CD14-positive monocyte (primary cell): ENCODE data around the gene CCDC92B. TPM values are rescaled to one million over a fixed set of nuclear protein-coding genes. Genes with fewer than 3 reads are reported as not detected.
"Not testable (repeated sequence)": the region's sequence is repeated elsewhere in the genome, so short reads cannot be mapped to it uniquely, and the experiment has no call there.

Experiments used
- DNase-seq, 3 donors: peaks; one replicate each; pipeline ENCODE4 v3.0.0-alpha.2; 2011 to 2022
- H2AFZ ChIP-seq: 2 replicates; pipeline ENCODE4 v1.6.0; 2012; ENCODE audit warnings: mild to moderate bottlenecking, low read depth, low read length, inconsistent platforms; ENCODE audit not compliant: insufficient read depth, poor library complexity, severe bottlenecking
- H3K27ac ChIP-seq, 2 donors: 1 replicate in 1 of 2; 2 replicates in 1 of 2; pipeline ENCODE4 v1.5.1; 2012 to 2013; ENCODE audit warnings: low read length in 2 of 2, control low read depth in 1 of 2, inconsistent platforms in 1 of 2, low read depth in 1 of 2, mild to moderate bottlenecking in 1 of 2
- H3K27me3 ChIP-seq, 2 donors: one replicate each; pipeline versions ENCODE4 v1.6.0 to v1.6.1; 2011 to 2013; ENCODE audit warnings: low read length in 2 of 2; ENCODE audit not compliant: control insufficient read depth in 2 of 2, insufficient read depth in 2 of 2
- H3K36me3 ChIP-seq, 2 donors: replicated peaks in 1 of 2; 1 replicate in 1 of 2; 2 replicates in 1 of 2; pipeline versions ENCODE4 v1.5.1 to v1.6.1; 2012 to 2013; ENCODE audit warnings: low read length in 2 of 2, control low read depth in 1 of 2, inconsistent platforms in 1 of 2, mild to moderate bottlenecking in 1 of 2; ENCODE audit not compliant: insufficient read depth in 2 of 2, control insufficient read depth in 1 of 2
- H3K4me1 ChIP-seq, 2 donors: 1 replicate in 1 of 2; 2 replicates in 1 of 2; pipeline versions ENCODE4 v1.5.1 to v1.6.1; 2012 to 2013; ENCODE audit warnings: low read length in 2 of 2, control low read depth in 1 of 2, inconsistent platforms in 1 of 2, mild to moderate bottlenecking in 1 of 2, moderate library complexity in 1 of 2; ENCODE audit not compliant: insufficient read depth in 2 of 2, control insufficient read depth in 1 of 2
- H3K4me2 ChIP-seq: replicated peaks from 2 replicates; pipeline ENCODE3; 2012; ENCODE audit warnings: low read length, moderate library complexity, mild to moderate bottlenecking; ENCODE audit not compliant: poor library complexity, severe bottlenecking; ENCODE audit errors: extremely low read depth
- H3K4me3 ChIP-seq, 3 experiments: fragments of 200-600 bp in 1 of 3; sonication (generic) in 1 of 3; replicated peaks in 1 of 3; 1 replicate in 2 of 3; 2 replicates in 1 of 3; pipeline ENCODE4 v1.5.1; 2011 to 2013; ENCODE audit warnings: low read length in 3 of 3, mild to moderate bottlenecking in 3 of 3, control low read depth in 2 of 3, low read depth in 2 of 3, inconsistent platforms in 1 of 3, moderate library complexity in 1 of 3
- H3K79me2 ChIP-seq: 2 replicates; pipeline ENCODE4 v1.6.0; 2012; ENCODE audit warnings: mild to moderate bottlenecking, control low read depth, inconsistent platforms, low read length, moderate library complexity; ENCODE audit not compliant: insufficient read depth
- H3K9ac ChIP-seq: 2 replicates; pipeline ENCODE4 v1.6.0; 2017; ENCODE audit warnings: low read length, mild to moderate bottlenecking; ENCODE audit not compliant: insufficient read depth, poor library complexity, severe bottlenecking
- H3K9me3 ChIP-seq, 2 donors: replicated peaks in 1 of 2; 1 replicate in 1 of 2; 2 replicates in 1 of 2; pipeline versions ENCODE4 v1.5.1 to v1.6.1; 2012 to 2013; ENCODE audit warnings: low read length in 2 of 2, control low read depth in 1 of 2; ENCODE audit not compliant: control insufficient read depth in 1 of 2, insufficient read depth in 1 of 2
- H4K20me1 ChIP-seq: 2 replicates; pipeline ENCODE4 v1.6.0; 2012; ENCODE audit warnings: mild to moderate bottlenecking, low read length, control low read depth, moderate library complexity; ENCODE audit not compliant: insufficient read depth
- H3K27ac Mint-ChIP-seq, 7 donors: one replicate each; pipeline ENCODE4 v1.8.0; 2020; ENCODE audit warnings: mild to moderate bottlenecking in 7 of 7, mixed read lengths in 7 of 7, moderate library complexity in 6 of 7, inconsistent platforms in 2 of 7
- H3K27me3 Mint-ChIP-seq, 3 donors: one replicate each; pipeline ENCODE4 v1.8.0; 2021 to 2022; ENCODE audit warnings: low read depth in 3 of 3, mild to moderate bottlenecking in 3 of 3, mixed read lengths in 3 of 3, moderate library complexity in 3 of 3, inconsistent platforms in 1 of 3
- H3K36me3 Mint-ChIP-seq, 2 donors: one replicate each; pipeline ENCODE4 v1.8.0; 2020; ENCODE audit warnings: mixed read lengths in 2 of 2, inconsistent platforms in 1 of 2, mild to moderate bottlenecking in 1 of 2
- H3K4me1 Mint-ChIP-seq: one replicate; pipeline ENCODE4 v1.8.0; 2020; ENCODE audit warnings: mild to moderate bottlenecking, mixed read lengths
- H3K4me3 Mint-ChIP-seq, 2 donors: one replicate each; pipeline ENCODE4 v1.8.0; 2020; ENCODE audit warnings: mild to moderate bottlenecking in 2 of 2, mixed read lengths in 2 of 2, moderate library complexity in 1 of 2
- H3K9me3 Mint-ChIP-seq, 7 donors: one replicate each; pipeline ENCODE4 v1.8.0; 2020 to 2022; ENCODE audit warnings: mixed read lengths in 7 of 7, mild to moderate bottlenecking in 6 of 7, moderate library complexity in 6 of 7, inconsistent platforms in 2 of 7
- CTCF ChIP-seq: fragments of 200-600 bp; IDR thresholded peaks from one replicate; pipeline ENCODE4 v1.8.0; 2022; ENCODE audit warnings: antibody characterized with exemption, mild to moderate bottlenecking
- WGBS: methylation state at CpG from one replicate; pipeline ENCODE4 v1.1.5; 2013; ENCODE audit warnings: missing lambda C conversion rate; ENCODE audit not compliant: insufficient coverage; 5-methylcytosine and 5-hydroxymethylcytosine counted together
- intact Hi-C, 2 donors: fragments of 100-400 bp; cut with micrococcal nuclease; formaldehyde crosslinking; loops; one replicate each; pipeline versions ENCODE4 v1.15.0 to v1.15.1; 2023
- polyA plus RNA-seq, 3 donors: library from polyadenylated mRNA; depleted of rRNA in 1 of 3; unstranded in 2 of 3; stranded (reverse) in 1 of 3; fragments of 300-500 nt in 2 of 3; fragments of >200 nt in 1 of 3; fragmentation: Illumina TruSeq in 2 of 3; gene quantifications; 1 replicate in 2 of 3; 2 replicates in 1 of 3; pipeline ENCODE4 v1.2.3, GENCODE V29; 2012 to 2021

CCDC92B gene
- polyA plus RNA-seq, 3 donors: not detected

- peak overlapping the region; percentile 57 for H3K4me2 ChIP-seq
These were observed 36.9 kb upstream of the CCDC92B start for GRCh38 chr17:2786176-2786881.

GRCh38 chr17:2785376-2785775 lies 35.9 kb upstream of the CCDC92B start:
- not testable (repeated sequence) for H3K9ac ChIP-seq, H3K27me3 ChIP-seq, H3K36me3 Mint-ChIP-seq, H3K27me3 Mint-ChIP-seq, H3K27ac Mint-ChIP-seq, H4K20me1 ChIP-seq, H3K36me3 ChIP-seq, H2AFZ ChIP-seq, H3K9me3 ChIP-seq, H3K79me2 ChIP-seq, DNase-seq, H3K4me3 ChIP-seq, H3K9me3 Mint-ChIP-seq, H3K4me3 Mint-ChIP-seq, H3K4me2 ChIP-seq, H3K27ac ChIP-seq
- H3K4me1 Mint-ChIP-seq: peaks cover 31% of the 10 kb centered on the region
- 88% methylated on average over 10 of the region's 12 CpGs for WGBS
- H3K4me1 ChIP-seq: peaks cover 26 to 35% of the 10 kb centered on the region in 2 donors
- intact Hi-C loops: loop anchor here in 1 of 2 donors (5.0 to 10.0 kb wide), 3 partner anchors 42 to 217 kb away; no protein-coding TSS in a partner anchor

More at GRCh38 chr17:2786176-2786881, 36.9 kb upstream of the CCDC92B start:
- Mint-ChIP-seq H3K4me1 (peaks cover 40% of the 10 kb centered on the region), H3K27ac (peak overlapping the region in 5 of 7 donors; percentile 6 to 78 (median 32)), H3K36me3 (no peaks in the 10 kb centered on the region), H3K9me3 (peaks cover 0 to 6% (median 0%) of the 10 kb centered on the region in 7 donors), H3K27me3 (peaks cover 0 to 5% (median 2%) of the 10 kb centered on the region in 3 donors), H3K4me3 (peak overlapping the region; percentile 60 to 67)
- Histone ChIP-seq H3K36me3 (no peaks in the 10 kb centered on the region), H3K9ac (no peak overlapping the region), H3K27me3 (no peaks in the 10 kb centered on the region), H3K27ac (no peak overlapping the region), H3K4me1 (peaks cover 36 to 45% of the 10 kb centered on the region in 2 donors), H3K4me3 (peak overlapping the region in 1 of 3 experiments; percentile 51), H2AFZ (peak overlapping the region; percentile 61), H4K20me1 (no peaks in the 10 kb centered on the region), H3K79me2 (peaks cover 4% of the 10 kb centered on the region), H3K9me3 (peaks cover 0 to 4% of the 10 kb centered on the region in 2 donors)
- 53% methylated on average over 6 of the region's 21 CpGs for WGBS
- intact Hi-C loops: loop anchor here in 1 of 2 donors (5.0 to 10.0 kb wide), 3 partner anchors 41 to 216 kb away; no protein-coding TSS in a partner anchor
- peak; percentile 90 to 91 (median 90) for DNase-seq
- TF ChIP-seq CTCF: peak; percentile 93
